Measurements from ENCODE around the gene A3GALT2. TPM values are rescaled to one million over a fixed set of nuclear protein-coding genes. Genes with fewer than 3 reads are reported as not detected.

The A3GALT2 gene
- total RNA-seq, 1 experiment from 2014 or later, result not detected

GRCh38 chr1:33258788-33259274 lies 62.1 kb downstream of the A3GALT2 start:
- DNase-seq, result no peak
- peaks cover 22% of the 10 kb centered on the region for H3K4me1 ChIP-seq (replicated peaks; ENCODE audit: insufficient read depth)
- TF ChIP-seq EZH2 (IDR thresholded peaks at IDR 0.05; ENCODE audit: low read depth), result no peak
- TF ChIP-seq, protein P1, sequence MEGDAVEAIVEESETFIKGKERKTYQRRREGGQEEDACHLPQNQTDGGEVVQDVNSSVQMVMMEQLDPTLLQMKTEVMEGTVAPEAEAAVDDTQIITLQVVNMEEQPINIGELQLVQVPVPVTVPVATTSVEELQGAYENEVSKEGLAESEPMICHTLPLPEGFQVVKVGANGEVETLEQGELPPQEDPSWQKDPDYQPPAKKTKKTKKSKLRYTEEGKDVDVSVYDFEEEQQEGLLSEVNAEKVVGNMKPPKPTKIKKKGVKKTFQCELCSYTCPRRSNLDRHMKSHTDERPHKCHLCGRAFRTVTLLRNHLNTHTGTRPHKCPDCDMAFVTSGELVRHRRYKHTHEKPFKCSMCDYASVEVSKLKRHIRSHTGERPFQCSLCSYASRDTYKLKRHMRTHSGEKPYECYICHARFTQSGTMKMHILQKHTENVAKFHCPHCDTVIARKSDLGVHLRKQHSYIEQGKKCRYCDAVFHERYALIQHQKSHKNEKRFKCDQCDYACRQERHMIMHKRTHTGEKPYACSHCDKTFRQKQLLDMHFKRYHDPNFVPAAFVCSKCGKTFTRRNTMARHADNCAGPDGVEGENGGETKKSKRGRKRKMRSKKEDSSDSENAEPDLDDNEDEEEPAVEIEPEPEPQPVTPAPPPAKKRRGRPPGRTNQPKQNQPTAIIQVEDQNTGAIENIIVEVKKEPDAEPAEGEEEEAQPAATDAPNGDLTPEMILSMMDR (conservative IDR thresholded peaks at IDR 0.05), result no peak
- H2AFZ ChIP-seq, result no peak overlapping the region
- no peaks in the 10 kb centered on the region for H3K9me3 ChIP-seq (ENCODE audit: insufficient read depth, low read depth)
- H3F3A ChIP-seq (ENCODE audit: insufficient read depth, low read depth), result peaks cover 9% of the 10 kb centered on the region; the same call in 1 of the 2 replicates
- no peaks in the 10 kb centered on the region for H3K9me2 ChIP-seq (ENCODE audit: insufficient read depth)
- H3K27ac ChIP-seq, result no peak overlapping the region
- H3K4me2 ChIP-seq, result peak overlapping the region; percentile 14; the same call in 1 of the 2 replicates
- H3K36me3 ChIP-seq (ENCODE audit: low read depth), result no peaks in the 10 kb centered on the region
- POLR2A ChIA-PET (ENCODE audit: unreplicated experiment), result no interaction called here
- no TSS peak for BruUV-seq (replicated peaks)
- no peaks in the 10 kb centered on the region for H4K20me1 ChIP-seq (ENCODE audit: insufficient read depth)
- H3K4me3 ChIP-seq, result no peak overlapping the region
- intact Hi-C loops (cut with micrococcal nuclease; ENCODE audit: unreplicated experiment), result no loop called here
- no peaks in the 10 kb centered on the region for H3K27me3 ChIP-seq (ENCODE audit: insufficient read depth, low read depth)
- peaks cover 43% of the 10 kb centered on the region for H3K79me2 ChIP-seq (ENCODE audit: low read depth)
- CTCF ChIA-PET, result no interaction called here

DNA sequence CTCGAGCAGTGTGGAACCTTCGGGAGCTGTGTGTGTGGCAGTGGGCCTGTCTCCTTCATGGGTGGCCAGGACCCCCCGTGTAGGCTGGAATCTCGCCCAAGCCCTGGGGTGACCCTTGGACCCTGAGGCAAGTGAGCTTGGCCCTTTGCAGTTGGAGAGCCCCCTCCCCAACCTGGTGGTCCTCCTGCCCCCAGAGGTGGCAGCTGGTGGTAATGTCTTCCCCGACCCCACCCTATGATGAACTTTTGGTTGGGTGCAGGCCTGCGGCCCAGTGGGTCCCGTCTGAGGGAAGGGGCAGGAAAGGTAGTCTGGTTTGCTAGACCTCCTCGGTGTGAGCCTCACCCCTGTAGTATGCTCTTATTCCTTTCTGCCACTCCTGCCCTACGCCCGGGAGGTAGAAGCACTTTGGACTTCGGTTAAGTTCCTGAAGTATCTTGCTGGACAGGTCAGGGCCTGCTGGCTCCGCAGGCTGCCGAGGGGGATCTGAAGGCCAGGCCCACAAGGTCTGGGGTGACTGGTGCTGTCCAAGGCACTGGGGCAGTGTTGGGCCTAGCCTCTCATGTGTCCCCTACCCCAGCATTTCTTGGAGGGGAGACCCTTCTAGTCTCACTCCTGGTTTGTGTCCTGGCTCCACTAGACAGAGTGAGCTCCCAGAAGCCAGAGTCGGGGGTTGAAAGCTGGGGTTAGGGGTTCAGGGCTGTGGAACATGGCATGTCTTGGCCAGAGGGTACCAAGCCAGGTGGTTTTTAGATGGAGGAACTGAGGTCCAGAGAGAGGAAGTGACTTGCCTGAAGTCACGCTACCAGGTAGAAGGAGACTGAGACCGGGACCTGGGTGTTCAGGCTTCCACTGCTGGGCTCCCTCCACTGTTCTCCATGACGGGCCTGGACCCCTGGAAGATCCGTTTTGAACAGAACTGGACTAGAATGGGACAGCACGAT lies 62.9 kb downstream of the A3GALT2 start:
- H2AFZ ChIP-seq, result peak overlapping the region; percentile 84; the same call in 1 of the 2 replicates
- no peaks in the 10 kb centered on the region for H3K9me3 ChIP-seq (ENCODE audit: insufficient read depth, low read depth)
- H3K27ac ChIP-seq, result peak overlapping the region; percentile 62; the same call in 1 of the 2 replicates
- ChIA-PET POLR2A (ENCODE audit: unreplicated experiment) (interaction anchor here (0.6 kb wide), 2 partner anchors 74 to 1533 kb away, joined by 4 to 10 read pairs; no protein-coding TSS in a partner anchor), CTCF (interaction anchor here (0.6 kb wide), 1 partner anchor 161 kb away, joined by 6 read pairs; no protein-coding TSS in a partner anchor)
- peak overlapping the region; percentile 67 for H3K4me3 ChIP-seq
- H3K27me3 ChIP-seq (ENCODE audit: insufficient read depth, low read depth), result no peaks in the 10 kb centered on the region
- peaks cover 22% of the 10 kb centered on the region for H3K4me1 ChIP-seq (replicated peaks; ENCODE audit: insufficient read depth)
- H3F3A ChIP-seq (ENCODE audit: insufficient read depth, low read depth), result peaks cover 9% of the 10 kb centered on the region; the same call in 1 of the 2 replicates
- peaks cover 43% of the 10 kb centered on the region for H3K79me2 ChIP-seq (ENCODE audit: low read depth)
- peak overlapping the region; percentile 73 for H3K4me2 ChIP-seq
- intact Hi-C loops (cut with micrococcal nuclease; ENCODE audit: unreplicated experiment), result no loop called here
- TF ChIP-seq EZH2 (IDR thresholded peaks at IDR 0.05; ENCODE audit: low read depth), result no peak
- TF ChIP-seq, protein P1 (conservative IDR thresholded peaks at IDR 0.05), result no peak
- H4K20me1 ChIP-seq (ENCODE audit: insufficient read depth), result no peaks in the 10 kb centered on the region
- no TSS peak for BruUV-seq (replicated peaks)
- no peak for DNase-seq
- H3K36me3 ChIP-seq (ENCODE audit: low read depth), result no peaks in the 10 kb centered on the region
- no peaks in the 10 kb centered on the region for H3K9me2 ChIP-seq (ENCODE audit: insufficient read depth)

DNA sequence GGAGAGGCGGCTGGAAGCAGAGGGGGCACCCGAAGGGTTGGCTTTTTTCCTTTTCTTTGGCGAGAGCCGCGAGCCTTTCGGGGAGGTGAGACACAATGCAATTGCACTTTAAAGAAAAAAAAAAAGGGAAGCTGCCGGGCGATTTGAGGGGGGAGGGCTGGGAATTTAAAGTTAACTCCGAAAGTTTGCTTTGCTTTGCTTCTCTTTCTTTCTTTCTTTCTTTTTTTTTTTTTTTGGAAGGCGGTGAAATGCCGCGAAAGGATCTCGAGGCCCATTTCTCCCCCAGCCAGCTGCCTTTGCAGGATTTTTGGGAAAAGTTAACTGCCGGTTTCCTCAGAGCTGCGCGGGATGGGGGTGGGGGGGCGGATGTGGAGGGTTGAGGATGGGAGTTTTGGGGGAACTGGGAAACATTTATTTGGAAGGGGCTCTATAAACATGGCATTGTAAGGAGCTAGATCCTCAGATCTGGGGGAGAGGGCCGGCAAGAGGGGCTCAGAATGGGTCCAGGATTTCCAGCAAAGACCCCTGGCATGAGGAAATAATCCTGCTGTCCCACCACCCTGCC lies 63.6 kb downstream of the A3GALT2 start:
- intact Hi-C loops (cut with micrococcal nuclease; ENCODE audit: unreplicated experiment), result no loop called here
- Histone ChIP-seq H3K9me3 (ENCODE audit: insufficient read depth, low read depth) (no peaks in the 10 kb centered on the region), H3K36me3 (ENCODE audit: low read depth) (no peaks in the 10 kb centered on the region), H4K20me1 (ENCODE audit: insufficient read depth) (no peaks in the 10 kb centered on the region), H3K79me2 (ENCODE audit: low read depth) (peaks cover 43% of the 10 kb centered on the region), H3K4me3 (peak overlapping the region; percentile 67), H2AFZ (peak overlapping the region; percentile 84), H3K9me2 (ENCODE audit: insufficient read depth) (no peaks in the 10 kb centered on the region), H3F3A (ENCODE audit: insufficient read depth, low read depth) (peaks cover 9% of the 10 kb centered on the region; the same call in 1 of the 2 replicates), H3K27me3 (ENCODE audit: insufficient read depth, low read depth) (no peaks in the 10 kb centered on the region), H3K4me1 (replicated peaks; ENCODE audit: insufficient read depth) (peaks cover 22% of the 10 kb centered on the region), H3K27ac (peak overlapping the region; percentile 62), H3K4me2 (peak overlapping the region; percentile 73)
- TF ChIP-seq, protein P1 (conservative IDR thresholded peaks at IDR 0.05), result no peak
- no peak for TF ChIP-seq EZH2 (IDR thresholded peaks at IDR 0.05; ENCODE audit: low read depth)
- TSS peak; percentile 36 for BruUV-seq (replicated peaks)
- no peak for DNase-seq
- ChIA-PET CTCF (interaction anchor here (0.6 kb wide), 2 partner anchors 21 to 160 kb away, joined by 6 to 8 read pairs; no protein-coding TSS in a partner anchor), POLR2A (ENCODE audit: unreplicated experiment) (interaction anchor here (0.6 kb wide), 2 partner anchors 73 to 1532 kb away, joined by 4 to 10 read pairs; no protein-coding TSS in a partner anchor)

All from PC-9 (cell line).